K562 (cell line): ENCODE data around the gene CD46. TPM values are rescaled to one million over a fixed set of nuclear protein-coding genes. Genes with fewer than 3 reads are reported as not detected.

Experiments
- ATF7 ChIP-seq: fragments of 450-650 bp; IDR thresholded peaks from 2 replicates; pipeline ENCODE4 v1.7.1; 2014; ENCODE audit warnings: mild to moderate bottlenecking, moderate library complexity
- CCNT2 ChIP-seq: IDR thresholded peaks from 2 replicates; pipeline ENCODE4 v1.6.1; 2011; ENCODE audit warnings: borderline replicate concordance, low read depth, mild to moderate bottlenecking, moderate library complexity, mixed read lengths, low read length; ENCODE audit not compliant: insufficient read length; ENCODE audit errors: extremely low read depth
- COPS2 ChIP-seq: fragments of 450-650 bp; conservative IDR thresholded peaks from 2 replicates; pipeline ENCODE4 v1.6.1; 2016; ENCODE audit warnings: mild to moderate bottlenecking, moderate library complexity
- CREB1 ChIP-seq, 2 experiments: sonication (generic) in 1 of 2; formaldehyde crosslinking in 1 of 2; IDR thresholded peaks; 2 replicates each; pipeline versions ENCODE4 v1.6.1 to v1.8.0; 2012 to 2022; ENCODE audit warnings: inconsistent platforms in 1 of 2, mild to moderate bottlenecking in 1 of 2, missing genetic modification reagents in 1 of 2, moderate library complexity in 1 of 2
- FOS ChIP-seq: IDR thresholded peaks from 3 replicates; pipeline ENCODE4 v1.6.1; 2011; ENCODE audit not compliant: insufficient read length; ENCODE audit errors: extremely low read depth
- GTF2F1 ChIP-seq: IDR thresholded peaks from 2 replicates; pipeline ENCODE4 v1.6.1; 2011; ENCODE audit warnings: low read depth, low read length, improper control_type of control experiment
- JUN ChIP-seq, 2 experiments: sonication (generic) in 1 of 2; formaldehyde crosslinking in 1 of 2; IDR thresholded peaks; 2 replicates each; pipeline versions ENCODE4 v1.6.1 to v1.8.0; 2012 to 2022; ENCODE audit warnings: borderline replicate concordance in 2 of 2, mild to moderate bottlenecking in 2 of 2, improper control_type of control experiment in 1 of 2, low read depth in 1 of 2, low read length in 1 of 2, missing genetic modification reagents in 1 of 2
- MECOM ChIP-seq: fragments of 250-450 bp; sonication (Bioruptor Pico); IDR thresholded peaks from 2 replicates; pipeline ENCODE4 v1.8.0; 2022; ENCODE audit warnings: inconsistent platforms
- NCOR1 ChIP-seq: fragments of 450-650 bp; IDR thresholded peaks from 2 replicates; pipeline ENCODE4 v1.6.1; 2016; ENCODE audit warnings: mild to moderate bottlenecking, moderate library complexity
- SRSF9 ChIP-seq: fragments of 200-400 bp; formaldehyde crosslinking; IDR thresholded peaks from 2 replicates; pipeline ENCODE4 v1.6.1; 2017; ENCODE audit warnings: low read depth, low read length, borderline replicate concordance
- TAF7 ChIP-seq: fragments of 450-650 bp; IDR thresholded peaks from 2 replicates; pipeline ENCODE4 v1.6.1; 2016; ENCODE audit warnings: missing genetic modification characterization, missing compliant biosample characterization
- TAF9B ChIP-seq: fragments of 450-650 bp; IDR thresholded peaks from 2 replicates; pipeline ENCODE4 v1.6.1; 2018; ENCODE audit warnings: mild to moderate bottlenecking; ENCODE audit not compliant: partially characterized antibody
- ZNF408 ChIP-seq: fragments of 250-450 bp; sonication (Bioruptor Pico); IDR thresholded peaks from 2 replicates; pipeline ENCODE4 v1.4.0; 2020; ENCODE audit warnings: low read depth, mild to moderate bottlenecking, moderate library complexity
- polyA plus RNA-seq, 8 experiments: library from polyadenylated mRNA; depleted of rRNA in 4 of 8; stranded (reverse) in 5 of 8; unstranded in 3 of 8; fragments of >200 nt; fragmentation: Nextera tagmentation in 2 of 8; fragmentation: Illumina TruSeq in 1 of 8; extraction: Ambion mirVana in 2 of 8; extraction: Trizol in 1 of 8; gene quantifications; 2 replicates each; pipeline versions ENCODE4 v1.2.1 to v1.2.3, GENCODE V29; 2011 to 2014; ENCODE audit warnings: inconsistent platforms in 1 of 8, missing spikeins in 1 of 8
- total RNA-seq, 7 experiments: library from RNA; depleted of rRNA in 6 of 7; stranded (reverse); fragments of >200 nt in 6 of 7; fragmentation: Illumina TruSeq in 2 of 7; extraction: Trizol in 2 of 7; gene quantifications; 2 replicates each; pipeline versions ENCODE4 v1.2.1 to v1.2.3, GENCODE V29; 2011 to 2021; ENCODE audit warnings: low replicate concordance in 1 of 7
- TF ChIP-seq, protein P1 (sequence below): sonication (generic); formaldehyde crosslinking; IDR thresholded peaks from 2 replicates; pipeline ENCODE4 v1.8.1; 2022; ENCODE audit warnings: missing genetic modification reagents
- TF ChIP-seq, protein P2 (sequence below): fragments of 450-650 bp; formaldehyde crosslinking; IDR thresholded peaks from 2 replicates; pipeline ENCODE4 v1.4.0; 2020; ENCODE audit warnings: mild to moderate bottlenecking, moderate library complexity
- TF ChIP-seq, protein P3 (sequence below): IDR thresholded peaks from 2 replicates; pipeline ENCODE4 v1.6.1; 2012; ENCODE audit warnings: low read depth, low read length, improper control_type of control experiment, borderline replicate concordance
- TF ChIP-seq, protein P4 (sequence below), 2 experiments: fragments of 150-350 bp in 1 of 2; IDR thresholded peaks; 2 replicates each; pipeline ENCODE4 v1.6.1; 2012 to 2016; ENCODE audit warnings: low read depth in 2 of 2, low read length in 2 of 2, mild to moderate bottlenecking in 1 of 2, moderate library complexity in 1 of 2

The CD46 gene
- total and polyA plus RNA-seq, 9 of the 15 experiments (the other 6 are each of a cell fraction or from before 2014, with no cell fraction given) = 87.9 to 374 (median 156) TPM

DNA sequence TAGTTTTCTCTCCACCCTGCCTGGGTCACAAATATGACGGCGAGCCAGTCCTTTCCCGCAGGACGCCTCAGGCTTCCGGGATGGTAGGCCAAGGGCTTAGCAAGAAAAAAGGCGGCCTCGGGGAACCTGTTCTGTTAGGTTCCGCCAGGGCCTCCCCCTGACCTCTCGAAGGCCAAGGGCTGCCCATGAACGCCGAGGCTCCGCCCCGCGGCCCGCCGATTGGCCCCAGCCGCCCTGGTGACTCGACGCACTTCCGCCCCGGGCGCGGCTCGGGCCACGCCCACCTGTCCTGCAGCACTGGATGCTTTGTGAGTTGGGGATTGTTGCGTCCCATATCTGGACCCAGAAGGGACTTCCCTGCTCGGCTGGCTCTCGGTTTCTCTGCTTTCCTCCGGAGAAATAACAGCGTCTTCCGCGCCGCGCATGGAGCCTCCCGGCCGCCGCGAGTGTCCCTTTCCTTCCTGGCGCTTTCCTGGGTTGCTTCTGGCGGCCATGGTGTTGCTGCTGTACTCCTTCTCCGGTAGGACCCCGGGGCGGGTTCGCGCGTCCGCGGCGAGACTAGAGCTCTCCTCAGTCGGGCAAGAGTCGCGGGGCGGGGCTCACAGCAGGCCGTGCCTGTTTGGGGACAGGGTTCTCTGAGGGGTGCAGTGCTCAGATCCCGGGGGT, at the start of gene CD46 (continued):
- TF ChIP-seq, protein P1, sequence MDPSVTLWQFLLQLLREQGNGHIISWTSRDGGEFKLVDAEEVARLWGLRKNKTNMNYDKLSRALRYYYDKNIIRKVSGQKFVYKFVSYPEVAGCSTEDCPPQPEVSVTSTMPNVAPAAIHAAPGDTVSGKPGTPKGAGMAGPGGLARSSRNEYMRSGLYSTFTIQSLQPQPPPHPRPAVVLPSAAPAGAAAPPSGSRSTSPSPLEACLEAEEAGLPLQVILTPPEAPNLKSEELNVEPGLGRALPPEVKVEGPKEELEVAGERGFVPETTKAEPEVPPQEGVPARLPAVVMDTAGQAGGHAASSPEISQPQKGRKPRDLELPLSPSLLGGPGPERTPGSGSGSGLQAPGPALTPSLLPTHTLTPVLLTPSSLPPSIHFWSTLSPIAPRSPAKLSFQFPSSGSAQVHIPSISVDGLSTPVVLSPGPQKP (CRISPR knock-in tag) = no peak
- TF ChIP-seq FOS (peak; percentile 82), GTF2F1 (peak; percentile 94), MECOM (CRISPR knock-in tag) (no peak), TAF9B (peak; percentile 83), CCNT2 (peak; percentile 77), ATF7 (peak; percentile 73; the same call in 1 of the 2 replicates), TAF7 (peak; percentile 59), COPS2 (no peak), JUN (IDR thresholded peaks at IDR 0.05; ENCODE audit: borderline replicate concordance, low read depth, low read length) (no peak; the same call in 1 of the 2 replicates), JUN (CRISPR knock-in tag; IDR thresholded peaks at IDR 0.05; ENCODE audit: borderline replicate concordance) (no peak; the same call in 1 of the 2 replicates), NCOR1 (no peak), SRSF9 (no peak), CREB1 (IDR thresholded peaks at IDR 0.05) (peak; percentile 46; the same call in 1 of the 2 replicates), CREB1 (CRISPR knock-in tag; IDR thresholded peaks at IDR 0.05) (peak; percentile 78; the same call in 1 of the 2 replicates), ZNF408 (CRISPR knock-in tag) (no peak)
- TF ChIP-seq, protein P2, sequence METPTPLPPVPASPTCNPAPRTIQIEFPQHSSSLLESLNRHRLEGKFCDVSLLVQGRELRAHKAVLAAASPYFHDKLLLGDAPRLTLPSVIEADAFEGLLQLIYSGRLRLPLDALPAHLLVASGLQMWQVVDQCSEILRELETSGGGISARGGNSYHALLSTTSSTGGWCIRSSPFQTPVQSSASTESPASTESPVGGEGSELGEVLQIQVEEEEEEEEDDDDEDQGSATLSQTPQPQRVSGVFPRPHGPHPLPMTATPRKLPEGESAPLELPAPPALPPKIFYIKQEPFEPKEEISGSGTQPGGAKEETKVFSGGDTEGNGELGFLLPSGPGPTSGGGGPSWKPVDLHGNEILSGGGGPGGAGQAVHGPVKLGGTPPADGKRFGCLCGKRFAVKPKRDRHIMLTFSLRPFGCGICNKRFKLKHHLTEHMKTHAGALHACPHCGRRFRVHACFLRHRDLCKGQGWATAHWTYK (CRISPR knock-in tag) = peak; percentile 63; the same call in 1 of the 2 replicates
- TF ChIP-seq, protein P3, sequence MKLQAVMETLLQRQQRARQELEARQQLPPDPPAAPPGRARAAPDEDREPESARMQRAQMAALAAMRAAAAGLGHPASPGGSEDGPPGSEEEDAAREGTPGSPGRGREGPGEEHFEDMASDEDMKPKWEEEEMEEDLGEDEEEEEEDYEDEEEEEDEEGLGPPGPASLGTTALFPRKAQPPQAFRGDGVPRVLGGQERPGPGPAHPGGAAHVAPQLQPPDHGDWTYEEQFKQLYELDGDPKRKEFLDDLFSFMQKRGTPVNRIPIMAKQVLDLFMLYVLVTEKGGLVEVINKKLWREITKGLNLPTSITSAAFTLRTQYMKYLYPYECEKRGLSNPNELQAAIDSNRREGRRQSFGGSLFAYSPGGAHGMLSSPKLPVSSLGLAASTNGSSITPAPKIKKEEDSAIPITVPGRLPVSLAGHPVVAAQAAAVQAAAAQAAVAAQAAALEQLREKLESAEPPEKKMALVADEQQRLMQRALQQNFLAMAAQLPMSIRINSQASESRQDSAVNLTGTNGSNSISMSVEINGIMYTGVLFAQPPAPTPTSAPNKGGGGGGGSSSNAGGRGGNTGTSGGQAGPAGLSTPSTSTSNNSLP = no peak
- TF ChIP-seq, protein P4, sequence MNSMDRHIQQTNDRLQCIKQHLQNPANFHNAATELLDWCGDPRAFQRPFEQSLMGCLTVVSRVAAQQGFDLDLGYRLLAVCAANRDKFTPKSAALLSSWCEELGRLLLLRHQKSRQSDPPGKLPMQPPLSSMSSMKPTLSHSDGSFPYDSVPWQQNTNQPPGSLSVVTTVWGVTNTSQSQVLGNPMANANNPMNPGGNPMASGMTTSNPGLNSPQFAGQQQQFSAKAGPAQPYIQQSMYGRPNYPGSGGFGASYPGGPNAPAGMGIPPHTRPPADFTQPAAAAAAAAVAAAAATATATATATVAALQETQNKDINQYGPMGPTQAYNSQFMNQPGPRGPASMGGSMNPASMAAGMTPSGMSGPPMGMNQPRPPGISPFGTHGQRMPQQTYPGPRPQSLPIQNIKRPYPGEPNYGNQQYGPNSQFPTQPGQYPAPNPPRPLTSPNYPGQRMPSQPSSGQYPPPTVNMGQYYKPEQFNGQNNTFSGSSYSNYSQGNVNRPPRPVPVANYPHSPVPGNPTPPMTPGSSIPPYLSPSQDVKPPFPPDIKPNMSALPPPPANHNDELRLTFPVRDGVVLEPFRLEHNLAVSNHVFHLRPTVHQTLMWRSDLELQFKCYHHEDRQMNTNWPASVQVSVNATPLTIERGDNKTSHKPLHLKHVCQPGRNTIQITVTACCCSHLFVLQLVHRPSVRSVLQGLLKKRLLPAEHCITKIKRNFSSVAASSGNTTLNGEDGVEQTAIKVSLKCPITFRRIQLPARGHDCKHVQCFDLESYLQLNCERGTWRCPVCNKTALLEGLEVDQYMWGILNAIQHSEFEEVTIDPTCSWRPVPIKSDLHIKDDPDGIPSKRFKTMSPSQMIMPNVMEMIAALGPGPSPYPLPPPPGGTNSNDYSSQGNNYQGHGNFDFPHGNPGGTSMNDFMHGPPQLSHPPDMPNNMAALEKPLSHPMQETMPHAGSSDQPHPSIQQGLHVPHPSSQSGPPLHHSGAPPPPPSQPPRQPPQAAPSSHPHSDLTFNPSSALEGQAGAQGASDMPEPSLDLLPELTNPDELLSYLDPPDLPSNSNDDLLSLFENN (IDR thresholded peaks at IDR 0.05; ENCODE audit: low read depth in 2 of 2, low read length in 2 of 2) = peak in 1 of 2 experiments; percentile 55; a peak in 1 of 4 replicates
